GM12878 (cell line): ENCODE results near the gene CCDC197. TPM values are rescaled to one million over a fixed set of nuclear protein-coding genes. Genes with fewer than 3 reads are reported as not detected.

Experiments
- ATAC-seq: fragments of 200-7000 bp; cut with Tn5 transposase; 3 replicates; pipeline ENCODE4 v1.9.1; 2020; ENCODE audit warnings: mild to moderate bottlenecking, moderate library complexity
- BruUV-seq: library from RNA; stranded (reverse); fragments of 400-500 nt; replicated peaks from 2 replicates; lab custom pipeline; 2021; lab: Mats Ljungman, UMichigan
- CTCF ChIA-PET: fragments of 300-600 bp; sonication (Branson Sonifier 250); formaldehyde crosslinking; extraction: SDS; loops from one replicate; lab custom pipeline; 2021; ENCODE audit warnings: inconsistent platforms; lab: Yijun Ruan, JAX
- POLR2A ChIA-PET: fragments of 350-600 bp; formaldehyde crosslinking; extraction: SDS; loops from one replicate; lab custom pipeline; 2021; ENCODE audit warnings: inconsistent platforms; lab: Charles Lee
- RAD21 ChIA-PET: fragments of 300-600 bp; sonication (Branson Sonifier 250); formaldehyde crosslinking; loops from one replicate; lab custom pipeline; 2023; ENCODE audit warnings: antibody characterized with exemption; ENCODE audit not compliant: unreplicated experiment; lab: Charles Lee
- SMC1A ChIA-PET: fragments of 300-600 bp; sonication (Branson Sonifier 250); formaldehyde crosslinking; loops from one replicate; lab custom pipeline; 2023; ENCODE audit not compliant: unreplicated experiment, uncharacterized antibody; lab: Charles Lee
- DNase-seq: peaks from one replicate; pipeline ENCODE4 v3.0.0-alpha.2; 2011; ENCODE audit warnings: low read depth, low spot score
- FAIRE-seq: peaks from 3 replicates; lab custom pipeline; 2011; peaks lifted over from hg19 to GRCh38; lab: Jason Lieb, UNC
- H2AFZ ChIP-seq: 2 replicates; pipeline ENCODE4 v1.6.0; 2011; ENCODE audit warnings: low read depth, low read length, control low read depth; ENCODE audit not compliant: control insufficient read depth
- H3K27ac ChIP-seq: 2 replicates; pipeline ENCODE4 v1.5.1; 2011; ENCODE audit warnings: control low read depth; ENCODE audit not compliant: control insufficient read depth, insufficient read depth
- H3K27me3 ChIP-seq, 2 experiments: replicated peaks in 1 of 2; 2 replicates each; pipeline versions ENCODE4 v1.6.0 to v1.6.1; 2011; ENCODE audit warnings: low read length in 1 of 2; ENCODE audit not compliant: control insufficient read depth in 2 of 2, insufficient read depth in 2 of 2
- H3K36me3 ChIP-seq, 2 experiments: 2 replicates each; pipeline ENCODE4 v1.5.1; 2011; ENCODE audit warnings: low read length in 1 of 2; ENCODE audit not compliant: control insufficient read depth in 2 of 2, insufficient read depth in 2 of 2
- H3K4me1 ChIP-seq: 2 replicates; pipeline ENCODE4 v1.6.1; 2011; ENCODE audit warnings: mild to moderate bottlenecking, low read length, moderate library complexity, mixed read lengths; ENCODE audit not compliant: control insufficient read depth, insufficient read depth
- H3K4me2 ChIP-seq: 2 replicates; pipeline ENCODE4 v1.6.0; 2011; ENCODE audit warnings: control low read depth; ENCODE audit not compliant: control insufficient read depth, insufficient read depth
- H3K4me3 ChIP-seq: fragments of 200-600 bp; sonication (generic); 2 replicates; pipeline ENCODE4 v1.5.1; 2016
- H3K79me2 ChIP-seq: 2 replicates; pipeline ENCODE4 v1.6.0; 2011; ENCODE audit warnings: low read length; ENCODE audit not compliant: control insufficient read depth, insufficient read depth
- H3K9ac ChIP-seq: 2 replicates; pipeline ENCODE4 v1.8.0; 2011; ENCODE audit warnings: low read length, control low read depth, mixed read lengths; ENCODE audit not compliant: control insufficient read depth, insufficient read depth
- H3K9me3 ChIP-seq: replicated peaks from 3 replicates; pipeline ENCODE4 v1.5.1; 2011; ENCODE audit warnings: mild to moderate bottlenecking, low read length; ENCODE audit not compliant: control insufficient read depth, insufficient read depth
- H4K20me1 ChIP-seq: 2 replicates; pipeline ENCODE4 v1.6.0; 2011; ENCODE audit not compliant: control insufficient read depth, insufficient read depth
- BRCA1 ChIP-seq: IDR thresholded peaks from 2 replicates; pipeline ENCODE4 v1.6.1; 2011; ENCODE audit warnings: low read depth, low read length, improper control_type of control experiment
- CEBPB ChIP-seq, 2 experiments: fragments of 150-350 bp in 1 of 2; IDR thresholded peaks; 2 replicates each; pipeline ENCODE4 v1.6.1; 2012 to 2014; ENCODE audit warnings: low read depth in 2 of 2, low read length in 2 of 2, borderline replicate concordance in 1 of 2, inconsistent platforms in 1 of 2
- EGR1 ChIP-seq, 2 experiments: IDR thresholded peaks; 1 replicate in 1 of 2; 2 replicates in 1 of 2; pipeline ENCODE4 v1.6.1; 2011 to 2012; ENCODE audit warnings: low read depth in 2 of 2, low read length in 2 of 2, borderline replicate concordance in 1 of 2, mild to moderate bottlenecking in 1 of 2, moderate library complexity in 1 of 2
- HDGF ChIP-seq: fragments of 450-650 bp; IDR thresholded peaks from 2 replicates; pipeline ENCODE4 v1.6.1; 2016; ENCODE audit warnings: antibody characterized with exemption
- IKZF1 ChIP-seq: fragments of 450-650 bp; conservative IDR thresholded peaks from 2 replicates; pipeline ENCODE4 v1.6.1; 2017; ENCODE audit warnings: antibody characterized with exemption, mild to moderate bottlenecking
- MEF2A ChIP-seq: IDR thresholded peaks from 2 replicates; pipeline ENCODE4 v1.6.1; 2011; ENCODE audit warnings: low read depth, mild to moderate bottlenecking, low read length, moderate library complexity; ENCODE audit not compliant: insufficient read depth
- MTA2 ChIP-seq: fragments of 450-650 bp; IDR thresholded peaks from 2 replicates; pipeline ENCODE4 v1.6.1; 2016; ENCODE audit warnings: low read depth, mild to moderate bottlenecking, moderate library complexity
- NR2F1 ChIP-seq: fragments of 450-650 bp; conservative IDR thresholded peaks from 2 replicates; pipeline ENCODE4 v1.6.1; 2017; ENCODE audit warnings: mild to moderate bottlenecking
- RB1 ChIP-seq: fragments of 450-650 bp; formaldehyde crosslinking; IDR thresholded peaks from 2 replicates; pipeline ENCODE4 v1.6.1; 2017; ENCODE audit warnings: mild to moderate bottlenecking, borderline replicate concordance
- RCOR1 ChIP-seq: conservative IDR thresholded peaks from 2 replicates; pipeline ENCODE4 v1.6.1; 2012; ENCODE audit warnings: low read depth, low read length, improper control_type of control experiment
- RELA ChIP-seq: fragments of 450-650 bp; IDR thresholded peaks from 2 replicates; pipeline ENCODE4 v1.8.0; 2014; ENCODE audit warnings: borderline replicate concordance; ENCODE audit not compliant: partially characterized antibody
- ZNF274 ChIP-seq: IDR thresholded peaks from one replicate; pipeline ENCODE4 v1.8.0; 2011; ENCODE audit not compliant: insufficient read length, insufficient read depth
- WGBS: methylation state at CpG from one replicate; pipeline ENCODE4 v1.1.6; 2016; ENCODE audit warnings: low lambda C conversion rate; ENCODE audit not compliant: insufficient replicate concordance, insufficient coverage; ENCODE audit errors: missing lambda C conversion rate; 5-methylcytosine and 5-hydroxymethylcytosine counted together
- in situ Hi-C: fragments of 300-500 bp; cut with MboI; formaldehyde crosslinking; loops from 9 replicates; pipeline ENCODE4 v1.14.3; 2018; ENCODE audit warnings: mixed read lengths
- intact Hi-C: fragments of 100-400 bp; cut with micrococcal nuclease; formaldehyde crosslinking; loops from one replicate; pipeline ENCODE4 v1.14.2; 2022; ENCODE audit not compliant: unreplicated experiment
- polyA plus RNA-seq, 11 experiments: library from polyadenylated mRNA; depleted of rRNA in 4 of 11; unstranded in 6 of 11; stranded (reverse) in 5 of 11; fragments of >200 nt; fragmentation: Nextera tagmentation in 4 of 11; fragmentation: Illumina TruSeq in 1 of 11; extraction: Ambion mirVana in 4 of 11; extraction: Trizol in 1 of 11; gene quantifications; 1 replicate in 1 of 11; 2 replicates in 10 of 11; pipeline versions ENCODE4 v1.2.1 to v1.2.3, GENCODE V29; 2011 to 2016; ENCODE audit warnings: inconsistent platforms in 2 of 11, missing spikeins in 2 of 11, low read depth in 1 of 11
- total RNA-seq, 4 experiments: library from RNA; depleted of rRNA in 3 of 4; stranded (reverse); fragments of >200 nt in 3 of 4; fragmentation: Illumina TruSeq in 1 of 4; extraction: Trizol in 1 of 4; gene quantifications; 2 replicates each; pipeline versions ENCODE4 v1.2.1 to v1.2.3, GENCODE V29; 2013 to 2021
- TF ChIP-seq, protein P1 (sequence below): fragments of 450-650 bp; IDR thresholded peaks from 2 replicates; pipeline ENCODE4 v1.6.1; 2016; ENCODE audit warnings: mild to moderate bottlenecking

The CCDC197 gene
- total and polyA plus RNA-seq, 10 of the 15 experiments (the other 5 are each of a cell fraction or from before 2014, with no cell fraction given), result 0.12 TPM; not detected in 9

DNA sequence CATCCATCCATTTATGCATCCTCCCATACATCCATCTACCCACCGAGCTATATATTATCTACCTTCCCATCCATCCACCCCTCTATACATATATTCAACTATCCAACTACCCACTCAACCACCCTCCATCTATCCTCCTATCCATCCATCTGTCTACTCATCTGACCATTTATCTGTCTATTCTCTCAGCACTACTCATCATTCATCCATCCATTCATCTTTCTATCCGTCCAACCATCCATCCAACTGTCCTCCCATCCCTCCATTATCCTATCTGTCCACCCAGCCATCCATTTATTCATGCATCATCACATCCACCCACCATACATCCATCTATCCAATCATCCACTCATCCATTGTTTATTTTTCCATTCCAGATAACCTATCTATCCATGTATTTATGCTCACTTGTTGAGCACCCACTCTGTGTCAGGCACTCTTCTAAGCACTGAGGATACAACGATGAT is 32.2 kb upstream of the CCDC197 start:
- BruUV-seq, result no TSS peak
- Histone ChIP-seq H2AFZ (no peak overlapping the region), H3K4me1 (peaks cover 98% of the 10 kb centered on the region), H3K36me3 (no peaks in the 10 kb centered on the region), H3K4me2 (no peak overlapping the region), H4K20me1 (no peaks in the 10 kb centered on the region), H3K79me2 (no peaks in the 10 kb centered on the region), H3K9ac (no peak overlapping the region), H3K9me3 (no peaks in the 10 kb centered on the region; the same call in 1 of the 3 replicates), H3K27me3 (no peaks in the 10 kb centered on the region), H3K4me3 (no peak overlapping the region), H3K27ac (no peak overlapping the region)
- CTCF ChIA-PET, result interaction anchor here (1.0 to 4.1 kb wide), 3 partner anchors 9 to 25 kb away, joined by 3 to 27 read pairs (median 5); partner anchors contain the start of gene ASB2
- FAIRE-seq (no peak), ATAC-seq (no peak), DNase-seq (no peak)
- RAD21 ChIA-PET, result interaction anchor here (1.3 to 15.3 kb wide), 5 partner anchors 10 to 35 kb away, joined by 3 to 324 read pairs (median 8); partner anchors contain the start of gene ASB2
- intact Hi-C loops, result no loop called here
- 78% methylated on average over 3 of the region's 3 CpGs for WGBS
- POLR2A ChIA-PET, result interaction anchor here (0.8 to 2.0 kb wide), 6 partner anchors 8 to 22 kb away, joined by 3 to 7 read pairs (median 4); no protein-coding TSS in a partner anchor
- in situ Hi-C loops, result loop anchor here (25.0 kb wide), 2 partner anchors 1203 to 1697 kb away; no protein-coding TSS in a partner anchor
- TF ChIP-seq HDGF (peak; percentile 84), NR2F1 (no peak)
- TF ChIP-seq, all 136 proteins: peak for 1
- SMC1A ChIA-PET, result interaction anchor here (0.7 to 1.6 kb wide), 7 partner anchors 10 to 52 kb away, joined by 3 to 6 read pairs (median 4); partner anchors contain the start of gene CCDC197

DNA sequence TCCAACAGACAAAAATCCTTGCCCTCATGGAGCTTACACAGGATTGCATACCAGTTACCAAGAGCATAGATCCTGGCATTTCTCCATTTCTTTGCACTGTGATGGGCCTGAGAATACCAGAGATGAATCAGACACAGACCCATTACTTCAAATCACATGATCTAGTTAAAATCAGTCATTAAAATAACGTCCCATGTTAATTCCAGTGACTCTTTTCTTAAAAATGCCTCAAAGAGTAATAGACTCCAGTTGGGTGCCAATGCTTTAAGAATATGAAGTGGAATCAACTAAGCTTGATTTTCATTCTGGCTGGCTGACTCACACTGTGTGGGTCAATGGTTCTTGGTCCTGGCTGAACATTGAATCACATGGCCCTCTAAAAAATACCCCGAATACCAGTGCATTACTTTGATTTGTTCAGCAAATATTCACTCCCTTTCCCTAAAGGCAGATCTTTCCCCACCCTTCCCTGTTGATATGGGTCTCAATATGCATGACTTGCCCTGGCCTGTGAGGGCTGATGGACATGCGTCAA is 31.7 kb upstream of the CCDC197 start:
- ChIA-PET CTCF (interaction anchor here (0.6 to 4.1 kb wide), 5 partner anchors 10 to 36 kb away, joined by 3 to 27 read pairs (median 3); partner anchors contain the start of gene ASB2), SMC1A (interaction anchor here (0.7 to 1.6 kb wide), 9 partner anchors 9 to 52 kb away, joined by 3 to 6 read pairs (median 4); partner anchors contain the start of gene CCDC197), POLR2A (interaction anchor here (1.0 to 2.0 kb wide), 6 partner anchors 8 to 21 kb away, joined by 3 to 7 read pairs (median 4); no protein-coding TSS in a partner anchor), RAD21 (interaction anchor here (1.3 to 15.3 kb wide), 4 partner anchors 10 to 35 kb away, joined by 3 to 324 read pairs (median 6); partner anchors contain the start of gene ASB2)
- H3K4me2 ChIP-seq, result no peak overlapping the region
- H3K79me2 ChIP-seq, result no peaks in the 10 kb centered on the region
- H3K4me1 ChIP-seq, result peaks cover 98% of the 10 kb centered on the region
- in situ Hi-C loops (loop anchor here (25.0 kb wide), 2 partner anchors 1203 to 1697 kb away; no protein-coding TSS in a partner anchor), intact Hi-C loops (no loop called here)
- no peak overlapping the region for H2AFZ ChIP-seq
- TF ChIP-seq RCOR1 (no peak), MTA2 (no peak), BRCA1 (no peak), IKZF1 (no peak), RB1 (no peak), CEBPB (IDR thresholded peaks at IDR 0.05; ENCODE audit: borderline replicate concordance in 1 of 2, low read depth in 2 of 2, low read length in 2 of 2) (no peak), MEF2A (no peak), EGR1 (IDR thresholded peaks at IDR 0.05; ENCODE audit: borderline replicate concordance in 1 of 2, low read depth in 2 of 2, low read length in 2 of 2) (no peak), ZNF274 (no peak), RELA (no peak)
- TF ChIP-seq, protein P1, sequence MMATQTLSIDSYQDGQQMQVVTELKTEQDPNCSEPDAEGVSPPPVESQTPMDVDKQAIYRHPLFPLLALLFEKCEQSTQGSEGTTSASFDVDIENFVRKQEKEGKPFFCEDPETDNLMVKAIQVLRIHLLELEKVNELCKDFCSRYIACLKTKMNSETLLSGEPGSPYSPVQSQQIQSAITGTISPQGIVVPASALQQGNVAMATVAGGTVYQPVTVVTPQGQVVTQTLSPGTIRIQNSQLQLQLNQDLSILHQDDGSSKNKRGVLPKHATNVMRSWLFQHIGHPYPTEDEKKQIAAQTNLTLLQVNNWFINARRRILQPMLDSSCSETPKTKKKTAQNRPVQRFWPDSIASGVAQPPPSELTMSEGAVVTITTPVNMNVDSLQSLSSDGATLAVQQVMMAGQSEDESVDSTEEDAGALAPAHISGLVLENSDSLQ, result no peak
- H3K27ac ChIP-seq, result no peak overlapping the region
- H3K4me3 ChIP-seq, result no peak overlapping the region
- DNase-seq (no peak), ATAC-seq (no peak), FAIRE-seq (no peak)
- no peaks in the 10 kb centered on the region for H4K20me1 ChIP-seq
- no peak overlapping the region for H3K9ac ChIP-seq
- H3K9me3 ChIP-seq, result no peaks in the 10 kb centered on the region; the same call in 1 of the 3 replicates
- no peaks in the 10 kb centered on the region for H3K36me3 ChIP-seq
- no TSS peak for BruUV-seq
- H3K27me3 ChIP-seq, result no peaks in the 10 kb centered on the region
- 83% methylated on average over 3 of the region's 3 CpGs for WGBS
